Mesenchymal stem cell (in vitro differentiated cells and primary cell): ENCODE data around the gene ZNF394.

Experiments used
- DNase-seq: peaks from one replicate; pipeline ENCODE4 v3.0.0-alpha.2; 2013
- H2AFZ ChIP-seq: one replicate; pipeline ENCODE4 v1.6.1; 2013; ENCODE audit warnings: low read depth, mild to moderate bottlenecking, control low read depth, inconsistent platforms, low read length, moderate library complexity
- H2AK5ac ChIP-seq: 2 replicates; pipeline ENCODE4 v1.6.1; 2013; ENCODE audit warnings: low read length, moderate library complexity, mild to moderate bottlenecking, inconsistent platforms; ENCODE audit not compliant: severe bottlenecking
- H2BK120ac ChIP-seq: one replicate; pipeline ENCODE4 v1.6.1; 2013; ENCODE audit warnings: low read depth, mild to moderate bottlenecking, inconsistent platforms, low read length, moderate library complexity
- H2BK12ac ChIP-seq, 2 experiments: one replicate each; pipeline ENCODE4 v1.6.1; 2013; ENCODE audit warnings: inconsistent platforms in 2 of 2, low read length in 2 of 2, mild to moderate bottlenecking in 2 of 2, moderate library complexity in 2 of 2, control low read depth in 1 of 2
- H2BK15ac ChIP-seq: one replicate; pipeline ENCODE4 v1.6.1; 2013; ENCODE audit warnings: mild to moderate bottlenecking, low read depth, inconsistent platforms; ENCODE audit not compliant: poor library complexity, severe bottlenecking
- H2BK5ac ChIP-seq: 2 replicates; pipeline ENCODE4 v1.6.1; 2013; ENCODE audit warnings: low read depth, mild to moderate bottlenecking, low read length, control low read depth, inconsistent platforms; ENCODE audit not compliant: poor library complexity, severe bottlenecking
- H3K14ac ChIP-seq, 2 experiments: one replicate each; pipeline ENCODE4 v1.6.1; 2013; ENCODE audit warnings: inconsistent platforms in 2 of 2, low read length in 2 of 2, control low read depth in 1 of 2, mild to moderate bottlenecking in 1 of 2, moderate library complexity in 1 of 2
- H3K18ac ChIP-seq, 2 experiments: one replicate each; pipeline ENCODE4 v1.6.1; 2013; ENCODE audit warnings: inconsistent platforms in 2 of 2, low read length in 2 of 2, control low read depth in 1 of 2, low read depth in 1 of 2, mild to moderate bottlenecking in 1 of 2
- H3K23ac ChIP-seq, 2 experiments: one replicate each; pipeline ENCODE4 v1.6.1; 2013; ENCODE audit warnings: inconsistent platforms in 2 of 2, low read length in 2 of 2, mild to moderate bottlenecking in 2 of 2, moderate library complexity in 2 of 2, control low read depth in 1 of 2
- H3K27ac ChIP-seq: 2 replicates; pipeline ENCODE4 v1.5.1; 2013; ENCODE audit warnings: mild to moderate bottlenecking, moderate library complexity, low read length, control low read depth, inconsistent platforms; ENCODE audit not compliant: poor library complexity, severe bottlenecking
- H3K27me3 ChIP-seq, 2 experiments: 2 replicates each; pipeline versions ENCODE4 v1.6.1 to v1.7.0; 2013; ENCODE audit warnings: low read length in 2 of 2, mild to moderate bottlenecking in 2 of 2, moderate library complexity in 2 of 2, control low read depth in 1 of 2, inconsistent platforms in 1 of 2; ENCODE audit not compliant: control insufficient read depth in 1 of 2, insufficient read depth in 1 of 2
- H3K36me3 ChIP-seq, 2 experiments: 2 replicates each; pipeline versions ENCODE4 v1.6.1 to v1.7.0; 2013; ENCODE audit warnings: low read length in 2 of 2, control low read depth in 1 of 2, inconsistent platforms in 1 of 2, low read depth in 1 of 2, mild to moderate bottlenecking in 1 of 2; ENCODE audit not compliant: insufficient read depth in 2 of 2, control insufficient read depth in 1 of 2
- H3K4ac ChIP-seq, 2 experiments: one replicate each; pipeline ENCODE4 v1.6.1; 2013; ENCODE audit warnings: inconsistent platforms in 2 of 2, low read length in 2 of 2, mild to moderate bottlenecking in 2 of 2, moderate library complexity in 2 of 2, control low read depth in 1 of 2, low read depth in 1 of 2
- H3K4me1 ChIP-seq: 2 replicates; pipeline ENCODE4 v1.6.1; 2013; ENCODE audit warnings: low read depth, low read length, control low read depth; ENCODE audit not compliant: control insufficient read depth, insufficient read depth
- H3K4me2 ChIP-seq: 2 replicates; pipeline ENCODE4 v1.6.1; 2013; ENCODE audit warnings: low read length, mild to moderate bottlenecking, inconsistent platforms; ENCODE audit not compliant: poor library complexity, severe bottlenecking
- H3K4me3 ChIP-seq, 2 experiments: 2 replicates each; pipeline versions ENCODE4 v1.5.1 to v1.7.0; 2013; ENCODE audit warnings: low read length in 2 of 2, mild to moderate bottlenecking in 2 of 2, control low read depth in 1 of 2, low read depth in 1 of 2; ENCODE audit not compliant: insufficient read depth in 1 of 2
- H3K79me1 ChIP-seq: replicated peaks from 2 replicates; pipeline ENCODE4 v1.6.1; 2013; ENCODE audit warnings: mild to moderate bottlenecking, control low read depth, low read length, inconsistent platforms; ENCODE audit not compliant: poor library complexity, severe bottlenecking
- H3K9ac ChIP-seq: 2 replicates; pipeline ENCODE4 v1.7.0; 2013; ENCODE audit warnings: mild to moderate bottlenecking, low read length, moderate library complexity
- H3K9me3 ChIP-seq: 2 replicates; pipeline ENCODE4 v1.7.0; 2013; ENCODE audit warnings: mild to moderate bottlenecking, low read length; ENCODE audit not compliant: control insufficient read depth
- H4K8ac ChIP-seq: one replicate; pipeline ENCODE4 v1.6.1; 2013; ENCODE audit warnings: inconsistent platforms, mild to moderate bottlenecking, low read length, moderate library complexity
- H4K91ac ChIP-seq: one replicate; pipeline ENCODE4 v1.6.1; 2013; ENCODE audit warnings: mild to moderate bottlenecking, low read length, inconsistent platforms
- WGBS: methylation state at CpG from one replicate; pipeline ENCODE4 v1.1.7; 2013; ENCODE audit warnings: mixed read lengths; 5-methylcytosine and 5-hydroxymethylcytosine counted together

The ZNF394 gene

DNA sequence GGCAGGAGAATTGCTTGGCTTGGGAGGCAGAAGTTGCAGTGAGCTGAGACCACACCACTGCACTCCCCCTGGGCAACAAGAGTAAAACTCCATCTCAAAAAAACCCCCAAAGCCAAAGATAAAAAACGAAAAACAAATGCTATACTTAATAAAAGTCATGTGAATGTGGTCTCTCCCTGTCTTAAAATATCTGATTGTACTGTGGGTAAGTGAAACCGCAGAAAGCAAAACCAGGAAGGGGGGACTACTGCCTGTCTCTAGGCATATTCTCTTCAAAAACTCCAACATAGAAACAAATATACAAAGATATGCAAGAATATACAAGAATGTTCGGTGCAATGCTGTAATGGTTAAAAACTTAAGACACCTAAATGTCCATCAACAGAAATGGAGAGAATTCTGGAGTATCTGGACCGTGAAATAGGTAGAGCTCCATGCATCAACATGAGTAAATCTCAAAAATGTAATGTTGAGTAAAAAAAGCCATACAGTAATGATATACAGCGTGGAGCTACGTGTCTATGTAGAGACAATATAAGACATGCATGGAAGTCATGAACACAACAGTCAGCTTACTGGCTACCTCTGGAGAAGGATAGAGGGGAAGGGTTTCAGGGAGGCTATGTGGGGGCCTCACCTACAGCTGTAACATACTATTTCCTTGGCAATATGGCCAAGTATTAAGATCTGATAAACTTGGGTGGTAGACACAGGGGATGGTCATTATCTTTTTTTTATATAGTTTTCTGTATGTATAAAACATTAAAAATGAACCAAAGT is 2.1 kb downstream of the ZNF394 start:
- H3K14ac ChIP-seq, result no peak overlapping the region
- H3K4ac ChIP-seq, result no peak overlapping the region
- H4K8ac ChIP-seq, result no peak overlapping the region
- H3K4me3 ChIP-seq, result peak overlapping the region in 1 of 2 experiments; percentile 97
- no peak overlapping the region for H3K18ac ChIP-seq
- H2BK15ac ChIP-seq, result no peak overlapping the region
- no peak overlapping the region for H2BK5ac ChIP-seq
- peaks cover 11% of the 10 kb centered on the region for H3K4me1 ChIP-seq
- DNase-seq, result no peak
- H2BK12ac ChIP-seq, result no peak overlapping the region
- H2AK5ac ChIP-seq, result no peak overlapping the region
- H2AFZ ChIP-seq, result no peak overlapping the region
- H3K27me3 ChIP-seq, result no peaks in the 10 kb centered on the region
- no peak overlapping the region for H4K91ac ChIP-seq
- no peak overlapping the region for H2BK120ac ChIP-seq
- WGBS, result 96% methylated on average over 4 of the region's 6 CpGs
- H3K23ac ChIP-seq, result no peak overlapping the region
- peak overlapping the region; percentile 97 for H3K9ac ChIP-seq
- peak overlapping the region; percentile 77 for H3K4me2 ChIP-seq
- peaks cover 19% of the 10 kb centered on the region for H3K79me1 ChIP-seq
- no peak overlapping the region for H3K27ac ChIP-seq
- H3K36me3 ChIP-seq, result peaks cover 29 to 50% of the 10 kb centered on the region in 2 experiments
- H3K9me3 ChIP-seq, result peaks cover 20% of the 10 kb centered on the region

DNA sequence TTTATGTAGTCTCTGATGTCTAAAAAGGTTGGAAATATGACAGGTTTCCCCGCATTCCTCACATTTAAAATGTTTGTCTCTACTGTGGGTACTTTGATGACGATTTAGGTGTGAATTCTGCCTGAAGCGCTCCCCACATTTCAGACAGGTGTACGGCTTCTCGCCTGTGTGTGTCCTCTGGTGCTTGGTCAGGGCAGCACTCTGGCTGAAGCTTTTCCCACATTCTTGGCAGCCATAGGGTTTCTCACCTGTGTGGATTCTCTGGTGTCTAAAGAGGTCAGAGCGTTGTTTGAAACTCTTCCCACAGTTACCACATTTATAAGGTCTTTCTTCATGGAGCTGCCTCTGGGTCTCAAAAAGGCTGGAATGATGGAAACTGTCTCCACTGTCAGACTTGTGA is 6.3 kb downstream of the ZNF394 start:
- Histone ChIP-seq H3K27me3 (no peaks in the 10 kb centered on the region), H3K27ac (no peak overlapping the region), H3K18ac (no peak overlapping the region), H3K4me1 (peaks cover 7% of the 10 kb centered on the region), H2AFZ (no peak overlapping the region), H4K8ac (no peak overlapping the region), H3K14ac (no peak overlapping the region), H3K9ac (no peak overlapping the region), H3K9me3 (peaks cover 23% of the 10 kb centered on the region), H4K91ac (no peak overlapping the region), H2BK120ac (no peak overlapping the region), H3K4me2 (no peak overlapping the region), H3K4ac (no peak overlapping the region), H2BK5ac (no peak overlapping the region), H2AK5ac (no peak overlapping the region), H3K36me3 (peaks cover 50 to 63% of the 10 kb centered on the region in 2 experiments), H2BK15ac (no peak overlapping the region), H3K23ac (no peak overlapping the region), H2BK12ac (no peak overlapping the region), H3K4me3 (peak overlapping the region in 1 of 2 experiments; percentile 56), H3K79me1 (peaks cover 29% of the 10 kb centered on the region)
- no peak for DNase-seq
- over 99% methylated on average over 6 of the region's 6 CpGs for WGBS

DNA sequence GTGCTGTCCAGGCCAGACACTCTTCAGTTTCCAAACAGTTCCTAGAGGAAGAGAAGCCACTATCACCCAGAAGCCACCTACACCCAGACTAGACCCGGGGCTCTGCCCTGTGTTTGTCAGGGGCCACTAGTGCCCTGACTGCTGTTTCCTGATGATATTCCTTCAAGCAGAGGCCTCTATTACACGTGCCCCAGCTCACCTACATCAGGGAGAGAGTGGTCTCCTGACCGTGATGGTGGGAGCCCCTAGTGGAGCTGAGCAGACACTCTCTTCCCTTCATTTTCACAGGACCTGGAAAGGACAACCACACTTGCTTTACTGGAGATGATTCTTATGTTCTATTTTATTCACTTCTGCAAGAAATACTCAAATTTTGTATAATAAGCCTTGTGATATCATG is 9.2 kb downstream of the ZNF394 start:
- no peak overlapping the region for H3K23ac ChIP-seq
- no peak overlapping the region for H3K14ac ChIP-seq
- H3K9ac ChIP-seq, result no peak overlapping the region
- H3K36me3 ChIP-seq, result peaks cover 45 to 56% of the 10 kb centered on the region in 2 experiments
- no peak overlapping the region for H3K18ac ChIP-seq
- H2AFZ ChIP-seq, result no peak overlapping the region
- H3K27me3 ChIP-seq, result no peaks in the 10 kb centered on the region
- H4K8ac ChIP-seq, result no peak overlapping the region
- no peak overlapping the region for H2AK5ac ChIP-seq
- H4K91ac ChIP-seq, result no peak overlapping the region
- no peak overlapping the region for H3K27ac ChIP-seq
- 81% methylated on average over 3 of the region's 3 CpGs for WGBS
- H3K4me2 ChIP-seq, result no peak overlapping the region
- H3K79me1 ChIP-seq, result peaks cover 30% of the 10 kb centered on the region
- H3K4me3 ChIP-seq, result no peak overlapping the region
- H3K4ac ChIP-seq, result no peak overlapping the region
- no peaks in the 10 kb centered on the region for H3K4me1 ChIP-seq
- H2BK12ac ChIP-seq, result no peak overlapping the region
- no peak overlapping the region for H2BK5ac ChIP-seq
- H2BK120ac ChIP-seq, result no peak overlapping the region
- H3K9me3 ChIP-seq, result peaks cover 23% of the 10 kb centered on the region
- no peak for DNase-seq
- H2BK15ac ChIP-seq, result no peak overlapping the region

DNA sequence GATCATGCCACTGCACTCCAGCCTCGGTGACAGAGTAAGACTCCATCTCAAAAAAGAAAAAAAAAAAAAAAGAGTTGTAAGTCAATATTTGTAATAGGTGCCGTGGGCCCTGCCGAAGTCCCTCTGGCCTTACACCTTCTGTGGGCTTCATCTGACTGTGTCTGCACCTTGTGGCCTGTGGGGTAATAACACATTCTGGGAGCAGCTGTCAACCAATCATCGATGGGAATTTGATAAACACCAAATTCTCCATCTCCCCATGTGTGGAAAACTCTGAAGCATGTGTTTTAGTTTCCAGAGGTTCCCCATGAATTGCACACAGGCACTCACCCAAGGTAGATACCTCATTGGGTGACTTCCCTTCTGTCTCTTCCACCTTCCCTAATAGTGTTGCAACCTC is 10.8 kb downstream of the ZNF394 start:
- H2BK120ac ChIP-seq, result no peak overlapping the region

More for the DNA sequence above, 10.8 kb downstream of the ZNF394 start:
- no peak for DNase-seq
- peaks cover 33% of the 10 kb centered on the region for H3K79me1 ChIP-seq
- no peak overlapping the region for H2AFZ ChIP-seq
- H2BK12ac ChIP-seq, result no peak overlapping the region
- H3K9ac ChIP-seq, result no peak overlapping the region
- H3K4me3 ChIP-seq, result no peak overlapping the region
- H3K4ac ChIP-seq, result no peak overlapping the region
- no peak overlapping the region for H3K4me2 ChIP-seq
- H2AK5ac ChIP-seq, result no peak overlapping the region
- H4K8ac ChIP-seq, result no peak overlapping the region
- H3K27ac ChIP-seq, result no peak overlapping the region
- no peaks in the 10 kb centered on the region for H3K27me3 ChIP-seq
- no peak overlapping the region for H3K14ac ChIP-seq
- 95% methylated on average over 3 of the region's 4 CpGs for WGBS
- peaks cover 15% of the 10 kb centered on the region for H3K9me3 ChIP-seq
- H2BK15ac ChIP-seq, result no peak overlapping the region
- H3K36me3 ChIP-seq, result peaks cover 49 to 58% of the 10 kb centered on the region in 2 experiments
- no peak overlapping the region for H2BK5ac ChIP-seq
- no peak overlapping the region for H3K23ac ChIP-seq
- no peaks in the 10 kb centered on the region for H3K4me1 ChIP-seq
- no peak overlapping the region for H3K18ac ChIP-seq
- no peak overlapping the region for H4K91ac ChIP-seq
